Osteocyte (in vitro differentiated cells): ENCODE data around the gene PIWIL1. TPM values are rescaled to one million over a fixed set of nuclear protein-coding genes. Genes with fewer than 3 reads are reported as not detected.

Source experiments
- DNase-seq: peaks from one replicate; pipeline ENCODE4 v3.0.0; 2021; ENCODE audit warnings: mixed read lengths; ENCODE audit not compliant: unreplicated experiment; ENCODE audit errors: extremely low spot score
- H3K27ac Mint-ChIP-seq: one replicate; pipeline ENCODE4 v1.8.0; 2021; ENCODE audit warnings: mild to moderate bottlenecking, mixed read lengths; ENCODE audit not compliant: unreplicated experiment
- H3K27me3 Mint-ChIP-seq: one replicate; pipeline ENCODE4 v1.8.0; 2021; ENCODE audit warnings: mixed read lengths; ENCODE audit not compliant: unreplicated experiment
- H3K36me3 Mint-ChIP-seq: one replicate; pipeline ENCODE4 v1.8.0; 2021; ENCODE audit warnings: mixed read lengths; ENCODE audit not compliant: unreplicated experiment
- H3K4me1 Mint-ChIP-seq: one replicate; pipeline ENCODE4 v1.8.0; 2021; ENCODE audit warnings: mixed read lengths; ENCODE audit not compliant: unreplicated experiment
- H3K4me3 Mint-ChIP-seq: one replicate; pipeline ENCODE4 v1.8.0; 2021; ENCODE audit warnings: mild to moderate bottlenecking, moderate library complexity, mixed read lengths; ENCODE audit not compliant: unreplicated experiment
- H3K9me3 Mint-ChIP-seq: one replicate; pipeline ENCODE4 v1.8.0; 2021; ENCODE audit warnings: mixed read lengths; ENCODE audit not compliant: unreplicated experiment
- total RNA-seq: library from RNA; stranded (reverse); gene quantifications from 2 replicates; pipeline ENCODE4 v1.2.1, GENCODE V29; 2021
- TF ChIP-seq, protein P1 (sequence below): fragments of 200-600 bp; sonication (generic); IDR thresholded peaks from 2 replicates; pipeline ENCODE4 v1.5.0; 2021; ENCODE audit warnings: antibody characterized with exemption, mild to moderate bottlenecking, moderate library complexity

The PIWIL1 gene
- total RNA-seq, 1 donor from 2014 or later = not detected

GRCh38 chr12:130367003-130367402 is 29.3 kb downstream of the PIWIL1 start:
- Mint-ChIP-seq H3K27ac (no peak overlapping the region), H3K9me3 (no peaks in the 10 kb centered on the region), H3K4me1 (no peaks in the 10 kb centered on the region), H3K36me3 (no peaks in the 10 kb centered on the region), H3K4me3 (no peak overlapping the region), H3K27me3 (no peaks in the 10 kb centered on the region)
- TF ChIP-seq, protein P1, sequence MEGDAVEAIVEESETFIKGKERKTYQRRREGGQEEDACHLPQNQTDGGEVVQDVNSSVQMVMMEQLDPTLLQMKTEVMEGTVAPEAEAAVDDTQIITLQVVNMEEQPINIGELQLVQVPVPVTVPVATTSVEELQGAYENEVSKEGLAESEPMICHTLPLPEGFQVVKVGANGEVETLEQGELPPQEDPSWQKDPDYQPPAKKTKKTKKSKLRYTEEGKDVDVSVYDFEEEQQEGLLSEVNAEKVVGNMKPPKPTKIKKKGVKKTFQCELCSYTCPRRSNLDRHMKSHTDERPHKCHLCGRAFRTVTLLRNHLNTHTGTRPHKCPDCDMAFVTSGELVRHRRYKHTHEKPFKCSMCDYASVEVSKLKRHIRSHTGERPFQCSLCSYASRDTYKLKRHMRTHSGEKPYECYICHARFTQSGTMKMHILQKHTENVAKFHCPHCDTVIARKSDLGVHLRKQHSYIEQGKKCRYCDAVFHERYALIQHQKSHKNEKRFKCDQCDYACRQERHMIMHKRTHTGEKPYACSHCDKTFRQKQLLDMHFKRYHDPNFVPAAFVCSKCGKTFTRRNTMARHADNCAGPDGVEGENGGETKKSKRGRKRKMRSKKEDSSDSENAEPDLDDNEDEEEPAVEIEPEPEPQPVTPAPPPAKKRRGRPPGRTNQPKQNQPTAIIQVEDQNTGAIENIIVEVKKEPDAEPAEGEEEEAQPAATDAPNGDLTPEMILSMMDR = no peak
- DNase-seq = no peak

GRCh38 chr12:130367523-130367922 is 29.8 kb downstream of the PIWIL1 start:
- no peaks in the 10 kb centered on the region for H3K36me3 Mint-ChIP-seq
- H3K9me3 Mint-ChIP-seq = no peaks in the 10 kb centered on the region
- H3K27ac Mint-ChIP-seq = no peak overlapping the region
- no peaks in the 10 kb centered on the region for H3K27me3 Mint-ChIP-seq
- H3K4me3 Mint-ChIP-seq = no peak overlapping the region
- TF ChIP-seq, protein P1 = no peak
- H3K4me1 Mint-ChIP-seq = no peaks in the 10 kb centered on the region
- DNase-seq = no peak

DNA sequence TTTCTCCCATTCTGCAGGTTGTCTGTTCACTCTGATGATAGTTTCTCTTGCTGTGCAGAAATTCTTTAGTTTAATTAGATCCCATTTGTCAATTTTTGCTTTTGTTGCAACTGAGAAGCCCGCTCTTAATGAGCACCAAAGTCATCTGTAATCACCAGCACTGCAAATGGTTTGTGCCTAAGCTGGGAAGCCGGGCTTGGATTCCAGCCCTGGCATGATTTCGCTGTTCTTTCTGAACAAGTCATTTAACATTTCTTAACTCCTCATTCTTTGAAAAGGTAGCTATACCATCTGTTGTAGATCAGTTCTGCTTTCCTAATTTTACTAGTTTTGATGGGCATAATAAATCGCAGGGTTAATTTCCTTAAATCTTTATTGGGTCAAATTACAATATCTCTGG is 32.1 kb downstream of the PIWIL1 start:
- no peaks in the 10 kb centered on the region for H3K9me3 Mint-ChIP-seq
- no peak overlapping the region for H3K27ac Mint-ChIP-seq
- H3K36me3 Mint-ChIP-seq = no peaks in the 10 kb centered on the region
- H3K4me3 Mint-ChIP-seq = no peak overlapping the region
- H3K4me1 Mint-ChIP-seq = no peaks in the 10 kb centered on the region
- no peak for DNase-seq
- TF ChIP-seq, protein P1 = no peak
- H3K27me3 Mint-ChIP-seq = no peaks in the 10 kb centered on the region

DNA sequence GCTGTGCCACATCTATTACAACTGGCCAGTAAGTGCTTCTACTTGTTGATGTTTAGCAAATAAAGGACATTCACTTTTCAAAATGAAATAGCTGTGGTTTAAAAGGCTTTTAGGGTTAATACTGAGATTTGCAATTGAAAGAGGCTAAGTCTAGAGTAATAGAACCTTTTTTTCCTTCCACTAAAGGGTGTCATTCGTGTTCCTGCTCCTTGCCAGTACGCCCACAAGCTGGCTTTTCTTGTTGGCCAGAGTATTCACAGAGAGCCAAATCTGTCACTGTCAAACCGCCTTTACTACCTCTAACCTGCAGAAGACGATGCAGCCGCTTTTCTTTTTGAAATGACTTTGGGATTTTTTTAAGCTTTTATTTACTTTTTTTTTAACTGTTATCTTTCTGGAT is 33.6 kb downstream of the PIWIL1 start:
- Mint-ChIP-seq H3K36me3 (no peaks in the 10 kb centered on the region), H3K27me3 (no peaks in the 10 kb centered on the region), H3K4me3 (no peak overlapping the region), H3K4me1 (no peaks in the 10 kb centered on the region), H3K27ac (no peak overlapping the region), H3K9me3 (no peaks in the 10 kb centered on the region)
- DNase-seq = no peak
- TF ChIP-seq, protein P1 = no peak

DNA sequence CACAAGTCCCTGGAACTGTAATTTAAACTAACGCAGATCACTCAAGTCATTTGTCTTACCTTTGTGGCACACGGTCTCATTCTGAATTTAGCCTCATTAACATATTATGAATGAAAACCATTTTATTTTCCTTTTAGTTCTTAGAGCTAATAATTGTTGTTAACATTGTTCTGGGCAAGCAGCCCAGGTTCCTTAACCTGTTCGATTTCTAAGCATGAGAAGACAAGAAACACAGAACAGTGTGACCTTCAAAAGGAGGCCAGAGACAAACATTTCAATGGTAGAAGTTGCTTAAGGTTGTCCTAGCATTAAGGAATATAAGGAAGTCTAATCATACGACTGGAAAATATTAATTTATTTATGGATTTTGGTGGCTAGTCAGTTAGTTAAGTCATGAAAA is 35.2 kb downstream of the PIWIL1 start:
- DNase-seq = no peak
- Mint-ChIP-seq H3K27ac (no peak overlapping the region), H3K36me3 (no peaks in the 10 kb centered on the region), H3K9me3 (no peaks in the 10 kb centered on the region), H3K4me3 (no peak overlapping the region), H3K4me1 (no peaks in the 10 kb centered on the region), H3K27me3 (no peaks in the 10 kb centered on the region)
- TF ChIP-seq, protein P1 = no peak
